GM19467 (cell line): ENCODE results near the gene TMEM106A.
"Not testable (repeated sequence)": the region's sequence is repeated elsewhere in the genome, so short reads cannot be mapped to it uniquely, and the experiment has no call there.

Experiments
- ATAC-seq: cut with Tn5 transposase; IDR thresholded peaks from one replicate; pipeline ENCODE4 v1.9.1; 2021; ENCODE audit warnings: mild to moderate bottlenecking, moderate library complexity; ENCODE audit not compliant: unreplicated experiment

TMEM106A gene

GRCh38 chr17:43213545-43213944, 1.9 kb downstream of the TMEM106A start:
- ATAC-seq: no peak

DNA sequence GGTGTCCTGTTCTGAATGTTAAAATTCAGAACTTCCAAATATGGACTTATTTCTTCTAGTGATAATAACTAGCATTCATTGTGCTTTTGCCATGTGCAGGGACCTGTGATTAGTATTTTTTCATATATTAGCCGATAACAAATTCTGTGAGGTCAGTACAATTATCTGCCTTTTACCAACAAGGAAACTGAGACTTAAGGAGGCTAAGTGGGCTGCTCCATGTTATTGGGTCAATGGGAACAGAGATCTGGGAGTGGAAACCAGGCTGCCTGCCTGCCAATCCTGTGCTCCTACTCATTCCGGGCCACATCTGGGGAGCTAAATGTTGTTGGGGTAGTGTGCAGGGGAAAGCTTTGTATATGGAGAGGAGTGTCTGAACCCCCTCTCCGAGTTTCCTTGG, 3.7 kb downstream of the TMEM106A start:
- ATAC-seq: no peak

- ATAC-seq: no peak
These were observed 4.7 kb downstream of the TMEM106A start for GRCh38 chr17:43216369-43216761.

DNA sequence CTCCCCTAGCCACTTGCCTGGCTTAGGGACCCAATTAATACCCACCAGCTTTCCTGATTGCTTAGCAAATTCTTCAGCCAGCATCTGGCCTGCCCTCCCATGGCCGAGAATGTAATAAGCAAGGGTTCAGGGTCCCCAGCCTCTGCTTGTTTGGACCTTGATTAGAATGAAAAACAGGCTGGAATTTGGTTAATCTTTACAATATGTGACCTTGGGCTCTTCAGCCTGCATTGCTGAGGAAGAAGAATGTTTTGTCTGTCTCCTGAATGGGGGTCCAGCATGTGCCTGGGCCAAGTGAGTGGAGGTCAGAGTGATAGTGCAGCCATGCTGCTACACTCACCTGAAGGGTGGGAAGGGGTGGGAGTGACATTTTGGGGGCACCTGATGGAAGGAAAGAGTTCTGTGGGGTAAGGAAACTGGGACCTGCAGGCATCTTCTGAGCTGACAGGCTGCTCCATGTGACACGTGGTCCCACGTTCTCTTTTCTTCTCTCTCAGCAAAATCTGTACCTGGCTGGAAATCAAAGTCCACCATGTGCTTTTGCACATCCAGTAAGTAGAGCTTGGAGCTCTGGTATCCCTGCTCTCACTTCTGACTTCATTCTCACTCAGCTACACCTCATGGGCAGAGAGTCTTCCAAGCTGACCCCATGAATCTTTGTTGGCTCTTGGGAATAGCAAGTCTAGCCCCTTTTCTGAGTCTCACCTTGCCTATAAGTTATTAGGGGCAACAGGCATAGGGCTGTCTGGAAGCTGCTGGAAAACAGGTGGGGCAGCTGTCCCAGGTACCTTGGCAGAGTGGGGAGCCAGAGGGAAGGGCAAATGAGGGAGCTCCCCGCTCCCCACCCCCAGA, 5.3 kb downstream of the TMEM106A start:
- no peak for ATAC-seq

- no peak for ATAC-seq
These were observed 6.0 kb downstream of the TMEM106A start for GRCh38 chr17:43217614-43218087.

DNA sequence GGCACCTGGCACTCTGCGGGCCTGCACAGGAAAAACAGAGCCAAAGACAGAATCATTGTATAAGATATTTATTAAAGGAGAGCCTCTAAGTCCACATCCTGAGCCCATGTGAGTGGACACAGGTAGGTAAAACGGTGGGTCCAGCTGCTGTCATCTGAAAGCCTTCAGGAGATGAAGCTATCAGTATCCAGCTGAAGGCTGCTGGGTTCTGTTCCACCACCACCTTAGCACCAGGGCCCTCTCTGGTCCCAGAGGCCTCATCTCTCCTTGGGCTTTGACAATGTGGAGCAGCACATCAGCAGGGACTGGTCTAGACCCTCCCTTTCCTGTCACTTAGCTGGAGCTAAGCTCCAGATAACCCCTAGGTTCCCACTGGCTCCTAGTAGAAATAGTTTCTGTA, 7.3 kb downstream of the TMEM106A start:
- no peak for ATAC-seq

DNA sequence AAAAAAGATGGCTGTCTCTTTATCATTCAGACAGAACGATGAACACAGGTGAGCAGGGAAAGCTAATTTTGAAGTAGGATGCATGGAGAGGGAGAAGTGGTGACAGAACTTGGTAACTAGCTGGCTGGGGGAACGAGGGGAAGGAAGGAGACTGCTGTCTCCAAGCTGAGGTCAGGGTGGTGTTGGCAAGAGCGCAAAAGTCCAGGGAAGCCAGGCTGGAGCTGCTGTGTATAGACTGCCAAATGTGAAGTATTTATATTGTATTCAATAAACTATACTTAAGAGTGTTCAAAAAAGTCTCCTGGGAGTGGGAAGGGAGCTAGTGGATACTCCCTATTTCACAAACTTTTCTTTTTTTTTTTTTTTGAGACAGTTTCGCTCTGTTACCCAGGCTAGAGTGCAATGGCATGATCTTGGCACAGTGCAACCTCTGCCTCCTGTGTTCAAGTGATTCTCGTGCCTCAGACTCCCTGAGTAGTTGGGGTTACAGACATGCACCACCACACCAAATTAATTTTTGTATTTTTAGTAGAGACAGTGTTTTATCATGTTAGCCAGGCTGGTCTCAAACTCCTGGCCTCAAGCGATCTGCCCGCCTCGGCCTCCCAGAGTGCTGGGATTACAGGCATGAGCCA, 8.2 kb downstream of the TMEM106A start:
- no peak for ATAC-seq

DNA sequence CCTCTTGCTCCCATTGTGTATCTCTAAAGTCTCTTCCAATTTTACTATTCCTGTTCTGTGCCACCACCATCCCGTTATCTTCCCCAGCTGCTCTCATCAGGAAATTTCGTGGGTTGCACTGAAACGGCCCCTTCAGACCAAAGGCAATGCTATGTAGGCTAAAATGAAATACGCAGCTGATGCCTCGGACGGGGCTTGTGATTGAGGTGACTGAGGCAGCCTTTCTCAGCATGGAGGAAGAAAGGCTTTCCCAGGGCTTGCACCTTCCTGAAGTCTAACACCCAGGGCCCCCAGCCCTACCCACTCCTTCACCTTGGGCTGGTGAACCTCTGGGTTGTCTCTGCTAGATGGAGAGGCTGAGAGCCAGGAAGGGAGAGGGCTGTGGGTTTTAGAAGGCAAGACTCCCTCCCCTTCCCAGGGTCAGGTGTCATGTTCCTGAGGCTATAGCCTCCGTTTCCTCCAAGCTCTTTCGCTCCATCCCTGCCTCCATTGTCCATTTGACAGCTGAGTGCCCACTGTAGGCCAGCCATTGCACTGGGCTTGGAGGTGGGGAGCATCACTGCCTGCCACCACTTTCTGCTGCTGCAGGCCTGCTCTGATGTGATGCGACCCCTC, 8.9 kb downstream of the TMEM106A start:
- ATAC-seq: no peak

- no peak for ATAC-seq
These were observed 12.6 kb downstream of the TMEM106A start for GRCh38 chr17:43224146-43224705.

DNA sequence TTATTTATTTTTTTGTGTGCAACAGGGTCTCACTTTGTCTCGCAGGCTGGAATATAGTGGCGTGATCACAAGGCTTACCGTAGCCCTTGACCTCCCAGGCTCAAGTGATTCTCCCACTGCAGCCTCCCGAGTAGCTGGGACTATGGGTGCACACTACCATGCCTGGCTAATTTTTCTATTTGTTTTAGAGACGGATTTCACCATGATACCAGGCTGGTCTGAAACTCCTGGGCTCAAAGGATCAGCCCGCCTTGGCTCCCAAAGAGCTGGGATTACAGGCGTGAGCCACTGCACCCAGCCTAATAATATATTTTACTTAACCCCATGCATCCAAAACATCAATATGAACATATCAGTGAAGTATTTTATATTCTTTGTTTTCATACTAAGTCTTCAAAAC, 14.7 kb downstream of the TMEM106A start:
- ATAC-seq: no peak

DNA sequence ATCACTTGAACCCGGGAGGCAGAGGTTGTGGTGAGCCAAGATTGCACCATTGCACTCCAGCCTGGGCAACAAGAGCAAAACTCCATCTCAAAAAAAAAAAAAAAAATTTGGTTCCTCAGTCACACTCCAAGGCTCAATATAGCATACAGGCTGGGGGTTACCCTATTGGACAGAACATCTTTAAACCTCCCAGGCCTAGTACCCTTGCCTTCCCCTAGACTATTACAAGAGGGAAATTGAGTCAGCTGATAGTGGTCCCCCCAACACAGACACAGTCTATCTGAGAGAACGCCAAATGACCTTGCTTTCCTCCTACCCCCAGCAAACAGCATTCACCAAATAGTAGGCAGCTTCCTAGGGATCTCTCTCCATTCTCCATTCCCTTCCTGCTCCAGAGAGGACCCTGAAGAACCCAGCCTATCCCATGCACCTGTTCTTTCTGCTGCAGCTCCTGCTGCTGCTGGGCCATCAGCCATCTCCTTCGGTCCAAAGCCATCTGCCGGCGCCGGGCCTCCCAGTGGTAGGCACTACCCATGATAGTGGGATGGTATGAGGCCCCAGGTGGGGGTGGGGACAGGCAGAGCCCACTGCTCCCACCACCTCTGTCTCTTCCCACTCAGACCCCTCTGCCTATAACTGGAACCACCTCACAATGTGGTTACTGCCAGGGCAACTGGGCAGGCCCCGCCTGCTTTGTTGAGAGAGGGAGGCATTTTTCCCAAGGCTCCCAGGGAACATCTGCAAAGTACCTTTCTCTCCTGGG, 16.5 kb downstream of the TMEM106A start, which contains the start of gene CCDC200:
TSS of gene CCDC200 (minus strand) at position 604 of the 763 bp plus-strand sequence. CDS start at position 535, 69 bp downstream.
- not testable (repeated sequence) for ATAC-seq

DNA sequence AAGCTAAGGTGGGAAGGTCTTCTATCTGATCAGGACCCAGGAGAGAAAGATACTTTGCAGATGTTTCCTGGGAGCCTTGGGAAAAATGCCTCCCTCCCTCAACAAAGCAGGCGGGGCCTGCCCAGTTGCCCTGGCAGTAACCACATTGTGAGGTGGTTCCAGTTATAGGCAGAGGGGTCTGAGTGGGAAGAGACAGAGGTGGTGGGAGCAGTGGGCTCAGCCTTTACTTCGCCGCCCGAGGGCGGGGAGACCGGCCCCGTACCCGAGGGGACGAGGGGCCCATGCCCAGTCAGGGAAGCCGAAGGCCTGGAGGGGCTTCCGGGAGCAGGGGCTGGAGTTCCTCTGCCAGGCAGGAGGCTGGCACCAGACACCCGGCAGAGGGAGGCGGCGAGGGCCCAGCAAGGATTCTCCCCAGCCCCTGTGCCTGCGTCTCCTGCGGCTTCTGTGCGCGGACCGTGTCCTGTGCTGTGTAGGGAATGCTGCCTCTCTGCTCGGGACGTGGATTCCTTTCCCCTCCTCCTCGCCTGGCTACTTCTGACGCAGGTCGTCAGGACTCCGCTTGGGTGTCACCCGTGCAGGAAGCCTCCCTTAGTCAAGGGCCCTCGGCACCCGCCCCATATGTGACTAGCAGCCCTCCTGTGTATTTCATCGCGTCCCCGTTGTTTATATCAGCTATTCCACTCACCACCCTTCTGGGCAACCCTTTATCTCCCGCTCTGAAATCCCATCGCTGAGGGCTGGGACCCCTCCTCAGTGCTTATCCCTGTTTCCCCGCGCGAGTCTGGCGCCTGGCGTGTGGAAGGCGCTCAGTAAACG, 19.7 kb downstream of the TMEM106A start:
- not testable (repeated sequence) for ATAC-seq

DNA sequence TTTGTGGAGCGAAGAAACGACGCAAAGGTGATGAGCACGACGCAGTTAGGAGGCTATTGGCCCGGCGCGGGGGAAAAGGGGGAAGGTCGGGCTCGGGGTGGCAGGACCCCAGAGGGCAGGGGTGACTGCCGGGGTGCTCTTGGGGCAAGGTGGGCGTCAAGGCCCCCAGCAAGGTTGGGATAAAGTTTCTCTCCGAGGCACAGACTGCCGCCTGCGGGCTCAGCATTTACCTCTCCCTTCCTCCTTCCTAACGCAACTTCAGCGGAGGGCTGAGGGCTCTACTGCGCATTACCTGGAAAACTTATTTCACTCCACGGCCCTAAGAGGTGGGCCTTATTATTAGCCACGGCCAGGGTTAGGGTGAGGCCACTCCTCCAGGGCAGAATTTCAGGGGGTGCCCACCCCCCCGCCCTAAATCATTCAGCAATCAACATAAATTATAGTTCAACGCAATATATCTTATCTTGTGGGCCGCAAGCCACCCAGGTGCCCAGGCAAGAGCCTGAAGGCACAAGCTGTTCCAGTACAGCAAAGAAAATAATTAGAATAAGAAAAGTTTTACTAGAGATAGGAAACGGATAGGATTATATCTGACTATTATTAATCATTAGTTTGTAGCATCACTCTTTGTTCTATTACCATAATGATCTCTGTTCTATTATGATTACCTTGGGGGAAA, 20.5 kb downstream of the TMEM106A start:
- not testable (repeated sequence) for ATAC-seq

- ATAC-seq: not testable (repeated sequence)
These were observed 21.6 kb downstream of the TMEM106A start for GRCh38 chr17:43233263-43233662.

GRCh38 chr17:43233877-43234276, 22.2 kb downstream of the TMEM106A start, which contains the start of gene RNU2-1:
Gene RNU2-1 (minus strand): TSS chr17:43233977.
- not testable (repeated sequence) for ATAC-seq

GRCh38 chr17:43239597-43239996, 27.9 kb downstream of the TMEM106A start:
- ATAC-seq: not testable (repeated sequence)

GRCh38 chr17:43240596-43241352, 29.1 kb downstream of the TMEM106A start:
- not testable (repeated sequence) for ATAC-seq

DNA sequence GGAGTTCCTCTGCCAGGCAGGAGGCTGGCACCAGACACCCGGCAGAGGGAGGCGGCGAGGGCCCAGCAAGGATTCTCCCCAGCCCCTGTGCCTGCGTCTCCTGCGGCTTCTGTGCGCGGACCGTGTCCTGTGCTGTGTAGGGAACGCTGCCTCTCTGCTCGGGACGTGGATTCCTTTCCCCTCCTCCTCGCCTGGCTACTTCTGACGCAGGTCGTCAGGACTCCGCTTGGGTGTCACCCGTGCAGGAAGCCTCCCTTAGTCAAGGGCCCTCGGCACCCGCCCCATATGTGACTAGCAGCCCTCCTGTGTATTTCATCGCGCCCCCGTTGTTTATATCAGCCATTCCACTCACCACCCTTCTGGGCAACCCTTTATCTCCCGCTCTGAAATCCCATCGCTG, 34.8 kb downstream of the TMEM106A start:
- not testable (repeated sequence) for ATAC-seq
